Epithelial cell of proximal tubule (primary cell): Measurements from ENCODE around the gene LILRA1. TPM values are rescaled to one million over a fixed set of nuclear protein-coding genes. Genes with fewer than 3 reads are reported as not detected.
"Not testable (repeated sequence)": the region's sequence is repeated elsewhere in the genome, so short reads cannot be mapped to it uniquely, and the experiment has no call there.

Source experiments
- DNase-seq: peaks from one replicate; pipeline ENCODE4 v3.0.0-alpha.2; 2011; ENCODE audit warnings: low read depth
- H3K4me3 ChIP-seq: 2 replicates; pipeline ENCODE4 v1.5.1; 2011; ENCODE audit warnings: low read depth, mild to moderate bottlenecking, low read length
- CTCF ChIP-seq: conservative IDR thresholded peaks from 2 replicates; pipeline ENCODE4 v1.5.1; 2012; ENCODE audit warnings: low read depth, mild to moderate bottlenecking, low read length
- total RNA-seq: library from RNA; depleted of rRNA; stranded (reverse); fragments of >200 nt; gene quantifications from 2 replicates; pipeline ENCODE4 v1.2.3, GENCODE V29; 2015

LILRA1 gene
- total RNA-seq, 1 donor from 2014 or later, result not detected

GRCh38 chr19:54572696-54573311 is 20.6 kb upstream of the LILRA1 start:
- no peak for DNase-seq
- no peak for TF ChIP-seq CTCF

GRCh38 chr19:54573330-54573872 is 20.0 kb upstream of the LILRA1 start, which contains the start of gene LILRA2:
TSS of gene LILRA2 (plus strand) at chr19:54573790. CDS start at chr19:54573879, 89 bp downstream.
- DNase-seq, result no peak
- TF ChIP-seq CTCF, result no peak
- no peak within 1 kb of the TSS for H3K4me3 ChIP-seq

More at GRCh38 chr19:54572696-54573311, 20.6 kb upstream of the LILRA1 start:
- H3K4me3 ChIP-seq, result no peak overlapping the region

GRCh38 chr19:54574051-54574450 is 19.4 kb upstream of the LILRA1 start:
- no peak for DNase-seq
- no peak overlapping the region for H3K4me3 ChIP-seq
- no peak for TF ChIP-seq CTCF

- DNase-seq, result no peak
- no peak for TF ChIP-seq CTCF
- H3K4me3 ChIP-seq, result no peak overlapping the region
Measured at GRCh38 chr19:54574527-54575056, 18.8 kb upstream of the LILRA1 start.

GRCh38 chr19:54575205-54575604 is 18.2 kb upstream of the LILRA1 start:
- H3K4me3 ChIP-seq, DNase-seq: not testable (repeated sequence)

- H3K4me3 ChIP-seq, result no peak overlapping the region
- no peak for TF ChIP-seq CTCF
- DNase-seq, result no peak
Measured at GRCh38 chr19:54576411-54576976, 16.9 kb upstream of the LILRA1 start.

GRCh38 chr19:54577334-54577733 is 16.1 kb upstream of the LILRA1 start:
- DNase-seq, result no peak
- no peak for TF ChIP-seq CTCF
- no peak overlapping the region for H3K4me3 ChIP-seq

GRCh38 chr19:54578268-54578667 is 15.2 kb upstream of the LILRA1 start:
- H3K4me3 ChIP-seq, DNase-seq: not testable (repeated sequence)
